Germinal center (tissue), 1 donor: ENCODE measurements around the gene CABP4.

Source experiments
- DNase-seq: peaks from one replicate; pipeline ENCODE4 v3.0.0; 2012; ENCODE audit warnings: mixed read lengths, low spot score

The CABP4 gene

GRCh38 chr11:67455054-67455453, at the start of gene CABP4:
Gene CABP4, plus strand, starts transcription at chr11:67455354. Its CDS starts 70 bp downstream, at chr11:67455424.
- no peak for DNase-seq

GRCh38 chr11:67405688-67406339, 49.3 kb upstream of the CABP4 start:
- DNase-seq, result no peak

GRCh38 chr11:67406420-67406968, 48.7 kb upstream of the CABP4 start:
- no peak for DNase-seq

GRCh38 chr11:67406969-67407687, 48.0 kb upstream of the CABP4 start:
- DNase-seq, result no peak

- DNase-seq, result no peak
Measured at GRCh38 chr11:67407688-67408163, 47.4 kb upstream of the CABP4 start.

GRCh38 chr11:67408437-67409200, 46.5 kb upstream of the CABP4 start:
- no peak for DNase-seq

GRCh38 chr11:67409261-67409666, 45.9 kb upstream of the CABP4 start:
- peak; percentile 79 for DNase-seq

- peak; percentile 25 for DNase-seq
Measured at GRCh38 chr11:67409781-67410368, 45.3 kb upstream of the CABP4 start.

- no peak for DNase-seq
Measured at GRCh38 chr11:67410369-67410831, 44.8 kb upstream of the CABP4 start.

- no peak for DNase-seq
Measured at GRCh38 chr11:67410984-67411784, 44.0 kb upstream of the CABP4 start.

- DNase-seq, result no peak
Measured at GRCh38 chr11:67411785-67412152, 43.4 kb upstream of the CABP4 start.

GRCh38 chr11:67412495-67413179, 42.5 kb upstream of the CABP4 start:
- DNase-seq, result no peak

- DNase-seq, result no peak
Measured at GRCh38 chr11:67413266-67413849, 41.8 kb upstream of the CABP4 start.

- no peak for DNase-seq
Measured at GRCh38 chr11:67415501-67416304, 39.5 kb upstream of the CABP4 start, which contains the start of gene CARNS1. Gene CARNS1, plus strand, starts transcription at chr11:67415678. Its CDS starts 522 bp downstream, at chr11:67416200.

- DNase-seq, result no peak
Measured at GRCh38 chr11:67416416-67417335, 38.5 kb upstream of the CABP4 start.

GRCh38 chr11:67417425-67417824, 37.7 kb upstream of the CABP4 start:
- DNase-seq, result no peak

GRCh38 chr11:67418476-67419281, 36.5 kb upstream of the CABP4 start:
- peak; percentile 76 for DNase-seq
